ENCODE results near the gene CHST3.
"Not testable (repeated sequence)": the region's sequence is repeated elsewhere in the genome, so short reads cannot be mapped to it uniquely, and the experiment has no call there.

Gene CHST3

GRCh38 chr10:71985542-71986250, 21.5 kb downstream of the CHST3 start:
- H3K9me2 ChIP-seq (replicated peaks; ENCODE audit: low read depth, low read length) = no peaks in the 10 kb centered on the region
- TF ChIP-seq EZH2phosphoT487 (IDR thresholded peaks at IDR 0.05; ENCODE audit: borderline replicate concordance) = no peak
- TF ChIP-seq CTCF (conservative IDR thresholded peaks at IDR 0.05; ENCODE audit: low read length) = no peak
- H3K9ac ChIP-seq (ENCODE audit: low read depth, low read length, poor library complexity, severe bottlenecking) = no peak overlapping the region
- H3K36me3 ChIP-seq (ENCODE audit: insufficient read depth, low read length) = no peaks in the 10 kb centered on the region
- H3K9me3 ChIP-seq (ENCODE audit: insufficient read depth, low read depth, low read length) = no peaks in the 10 kb centered on the region
- no peaks in the 10 kb centered on the region for H3K27me3 ChIP-seq (ENCODE audit: insufficient read depth, low read length, poor library complexity, severe bottlenecking)
- H3K4me2 ChIP-seq (ENCODE audit: low read depth, low read length, poor library complexity, severe bottlenecking) = no peak overlapping the region
- no peak overlapping the region for H3K4me3 ChIP-seq (ENCODE audit: low read length, poor library complexity, severe bottlenecking)
- no peak overlapping the region for H2AFZ ChIP-seq (ENCODE audit: low read length)
- no peaks in the 10 kb centered on the region for H4K20me1 ChIP-seq (ENCODE audit: insufficient read depth, low read length, poor library complexity, severe bottlenecking)
- H3K4me1 ChIP-seq (ENCODE audit: insufficient read depth, low read length, poor library complexity, severe bottlenecking) = no peaks in the 10 kb centered on the region
- no peaks in the 10 kb centered on the region for H3K79me2 ChIP-seq (ENCODE audit: insufficient read depth, low read length)
- no peaks in the 10 kb centered on the region for H3F3A ChIP-seq (ENCODE audit: low read depth)

DNA sequence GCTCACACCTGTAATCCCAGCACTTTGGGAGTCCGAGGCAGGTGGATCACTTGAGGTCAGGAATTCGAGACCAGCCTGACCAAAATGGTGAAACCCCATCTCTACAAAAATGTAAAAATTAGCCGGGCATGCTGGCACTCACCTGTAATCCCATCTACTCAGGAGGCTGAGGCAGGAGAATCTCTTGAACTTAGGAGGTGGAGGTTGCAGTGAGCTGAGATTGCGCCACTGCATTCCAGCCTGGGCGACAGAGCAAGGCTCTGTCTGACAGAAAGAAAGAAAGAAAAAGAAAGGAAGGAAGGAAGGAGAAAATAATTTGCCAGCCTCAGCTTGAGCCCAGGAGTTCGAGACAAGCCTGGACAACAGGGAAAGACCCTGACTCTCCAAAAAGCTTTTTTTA, 24.7 kb downstream of the CHST3 start:
- H2AFZ ChIP-seq (ENCODE audit: low read length); H3K9ac ChIP-seq (ENCODE audit: low read depth, low read length, poor library complexity, severe bottlenecking); H3K4me3 ChIP-seq (ENCODE audit: low read length, poor library complexity, severe bottlenecking); H3K79me2 ChIP-seq (ENCODE audit: insufficient read depth, low read length); H3K9me3 ChIP-seq (ENCODE audit: insufficient read depth, low read depth, low read length); H3K27me3 ChIP-seq (ENCODE audit: insufficient read depth, low read length, poor library complexity, severe bottlenecking); H3K9me2 ChIP-seq (replicated peaks; ENCODE audit: low read depth, low read length); H4K20me1 ChIP-seq (ENCODE audit: insufficient read depth, low read length, poor library complexity, severe bottlenecking); H3K4me1 ChIP-seq (ENCODE audit: insufficient read depth, low read length, poor library complexity, severe bottlenecking); H3K36me3 ChIP-seq (ENCODE audit: insufficient read depth, low read length); H3F3A ChIP-seq (ENCODE audit: low read depth); H3K4me2 ChIP-seq (ENCODE audit: low read depth, low read length, poor library complexity, severe bottlenecking): not testable (repeated sequence)

GRCh38 chr10:71989661-71990454, 25.7 kb downstream of the CHST3 start:
- Histone ChIP-seq H3K36me3 (ENCODE audit: insufficient read depth, low read length) (no peaks in the 10 kb centered on the region), H3K9me2 (replicated peaks; ENCODE audit: low read depth, low read length) (no peaks in the 10 kb centered on the region), H3K9ac (ENCODE audit: low read depth, low read length, poor library complexity, severe bottlenecking) (no peak overlapping the region), H3K79me2 (ENCODE audit: insufficient read depth, low read length) (no peaks in the 10 kb centered on the region), H3K4me1 (ENCODE audit: insufficient read depth, low read length, poor library complexity, severe bottlenecking) (no peaks in the 10 kb centered on the region), H3K9me3 (ENCODE audit: insufficient read depth, low read depth, low read length) (no peaks in the 10 kb centered on the region), H3K27me3 (ENCODE audit: insufficient read depth, low read length, poor library complexity, severe bottlenecking) (no peaks in the 10 kb centered on the region), H4K20me1 (ENCODE audit: insufficient read depth, low read length, poor library complexity, severe bottlenecking) (no peaks in the 10 kb centered on the region), H3F3A (ENCODE audit: low read depth) (no peaks in the 10 kb centered on the region), H3K4me3 (ENCODE audit: low read length, poor library complexity, severe bottlenecking) (no peak overlapping the region), H2AFZ (ENCODE audit: low read length) (no peak overlapping the region), H3K4me2 (ENCODE audit: low read depth, low read length, poor library complexity, severe bottlenecking) (no peak overlapping the region)
- TF ChIP-seq EZH2phosphoT487 (IDR thresholded peaks at IDR 0.05; ENCODE audit: borderline replicate concordance) (no peak), CTCF (conservative IDR thresholded peaks at IDR 0.05; ENCODE audit: low read length) (no peak)
